NOMO-1 treated with DMSO at 0.1 percent for 48 hours (cell line): ENCODE results near the gene CDK6.
"Not testable (repeated sequence)": the region's sequence is repeated elsewhere in the genome, so short reads cannot be mapped to it uniquely, and the experiment has no call there.

Experiments used
- DNase-seq: peaks from one replicate; lab custom pipeline; 2025; ENCODE audit not compliant: unreplicated experiment; lab: John Stamatoyannopoulos, UW

CDK6 gene

GRCh38 chr7:92604517-92604916 lies 231.9 kb downstream of the CDK6 start:
- DNase-seq, result not testable (repeated sequence)

GRCh38 chr7:92603089-92603445 lies 233.3 kb downstream of the CDK6 start:
- DNase-seq, result no peak

GRCh38 chr7:92602352-92603088 lies 233.9 kb downstream of the CDK6 start:
- DNase-seq, result peak; percentile 49

GRCh38 chr7:92598310-92598981 lies 237.9 kb downstream of the CDK6 start:
- DNase-seq, result no peak

GRCh38 chr7:92595281-92595680 lies 241.1 kb downstream of the CDK6 start:
- no peak for DNase-seq

- DNase-seq, result no peak
Measured at GRCh38 chr7:92594746-92595145, 241.6 kb downstream of the CDK6 start.

GRCh38 chr7:92590711-92591310 lies 245.6 kb downstream of the CDK6 start:
- no peak for DNase-seq

- no peak for DNase-seq
Measured at GRCh38 chr7:92589056-92589455, 247.3 kb downstream of the CDK6 start.

- DNase-seq, result peak; percentile 98
Measured at GRCh38 chr7:92588561-92588960, 247.8 kb downstream of the CDK6 start.

GRCh38 chr7:92586841-92587240 lies 249.5 kb downstream of the CDK6 start:
- no peak for DNase-seq

GRCh38 chr7:92586403-92586802 lies 250.0 kb downstream of the CDK6 start:
- DNase-seq, result peak; percentile 46

GRCh38 chr7:92584953-92585352 lies 251.4 kb downstream of the CDK6 start:
- peak; percentile 51 for DNase-seq

GRCh38 chr7:92582948-92583347 lies 253.4 kb downstream of the CDK6 start:
- no peak for DNase-seq

GRCh38 chr7:92576296-92576695 lies 260.1 kb downstream of the CDK6 start:
- no peak for DNase-seq

- peak; percentile 80 for DNase-seq
Measured at GRCh38 chr7:92569137-92569536, 267.2 kb downstream of the CDK6 start.

GRCh38 chr7:92567460-92567859 lies 268.9 kb downstream of the CDK6 start:
- DNase-seq, result no peak

- no peak for DNase-seq
Measured at GRCh38 chr7:92563345-92563744, 273.0 kb downstream of the CDK6 start.

- DNase-seq, result no peak
Measured at GRCh38 chr7:92560602-92561001, 275.8 kb downstream of the CDK6 start.

- no peak for DNase-seq
Measured at GRCh38 chr7:92557808-92558362, 278.5 kb downstream of the CDK6 start.

GRCh38 chr7:92557249-92557648 lies 279.1 kb downstream of the CDK6 start:
- no peak for DNase-seq
